ENCODE data around the gene MTERF1. TPM values are rescaled to one million over a fixed set of nuclear protein-coding genes. Genes with fewer than 3 reads are reported as not detected.
A peak's percentile ranks its signal among the peaks of the same experiment; 100 is the strongest.

Gene MTERF1
- total RNA-seq, 1 experiment from 2014 or later, result 19.8 TPM

GRCh38 chr7:91837397-91838070 is 43.0 kb downstream of the MTERF1 start:
- Histone ChIP-seq H4K5ac (ENCODE audit: insufficient read length, low read depth, low read length) (no peak overlapping the region), H3K9me3 (ENCODE audit: control insufficient read depth, low read depth, low read length) (no peaks in the 10 kb centered on the region), H2BK120ac (ENCODE audit: low read depth, low read length, poor library complexity, severe bottlenecking) (no peak overlapping the region), H3K23ac (ENCODE audit: insufficient read length, low read depth, low read length) (no peak overlapping the region), H3K79me2 (ENCODE audit: insufficient read depth, low read length) (no peaks in the 10 kb centered on the region), H3K27me3 (ENCODE audit: insufficient read depth, low read length) (no peaks in the 10 kb centered on the region), H3K4ac (ENCODE audit: low read depth, low read length) (no peak overlapping the region; the same call in 1 of the 2 replicates), H3K23me2 (ENCODE audit: insufficient read length, low read depth, low read length, poor library complexity, severe bottlenecking) (no peaks in the 10 kb centered on the region), H3K27ac (ENCODE audit: insufficient read length, low read depth, low read length) (no peak overlapping the region), H3T11ph (ENCODE audit: low read length) (no peak overlapping the region), H3K4me1 (ENCODE audit: insufficient read depth, low read length) (no peaks in the 10 kb centered on the region), H2BK12ac (ENCODE audit: insufficient read length, low read depth, low read length) (no peak overlapping the region), H2AK5ac (ENCODE audit: insufficient read length, low read length) (no peak overlapping the region), H2BK5ac (ENCODE audit: insufficient read length, low read length) (no peak overlapping the region), H2BK20ac (ENCODE audit: low read depth, low read length, poor library complexity, severe bottlenecking) (no peak overlapping the region), H3K18ac (ENCODE audit: insufficient read length, low read depth, low read length) (no peak overlapping the region), H3K56ac (ENCODE audit: insufficient read length, low read depth, low read length) (no peak overlapping the region), H2BK15ac (ENCODE audit: low read depth, low read length) (no peak overlapping the region), H3K79me1 (ENCODE audit: insufficient read depth, low read depth, low read length, poor library complexity, severe bottlenecking) (no peaks in the 10 kb centered on the region), H3K4me2 (ENCODE audit: insufficient read depth, insufficient read length, low read length) (no peak overlapping the region), H3K9ac (ENCODE audit: extremely low read depth, insufficient read length, low read length) (no peak overlapping the region), H4K91ac (ENCODE audit: insufficient read length, low read depth, low read length) (no peak overlapping the region), H3K14ac (ENCODE audit: insufficient read depth, low read length) (no peak overlapping the region), H4K20me1 (ENCODE audit: control insufficient read depth, insufficient read depth, insufficient read length) (no peaks in the 10 kb centered on the region), H4K8ac (replicated peaks; ENCODE audit: insufficient read length, low read depth, low read length) (no peak overlapping the region), H2AFZ (ENCODE audit: low read length) (no peak overlapping the region)
- Mint-ChIP-seq H3K9me3 (peaks cover 13% of the 10 kb centered on the region in 2 experiments; a peak in 4 of 5 replicates), H3K4me3 (no peak overlapping the region), H3K36me3 (ENCODE audit: insufficient read depth in 1 of 3, low read depth in 3 of 3) (peaks cover 0 to 3% (median 0%) of the 10 kb centered on the region in 3 experiments; a peak in 2 of 7 replicates), H3K4me1 (peaks cover 2 to 5% of the 10 kb centered on the region in 2 experiments; a peak in 1 of 4 replicates), H3K27me3 (ENCODE audit: low read depth) (no peaks in the 10 kb centered on the region; the same call in 1 of the 2 replicates), H3K27ac (peak overlapping the region in 1 of 3 experiments; percentile 52; a peak in 1 of 7 replicates)
- no peak for TF ChIP-seq CTCF (conservative IDR thresholded peaks at IDR 0.05)
- DNase-seq, result no peak
- no CpG with 5 or more reads among the region's 4 CpGs for WGBS (ENCODE audit: extremely low coverage, insufficient read length, low lambda C conversion rate)

Data from H9 (cell line).